ENCODE data around the gene HIF3A. TPM values are rescaled to one million over a fixed set of nuclear protein-coding genes. Genes with fewer than 3 reads are reported as not detected.
A peak's percentile ranks its signal among the peaks of the same experiment; 100 is the strongest.
"Not testable (repeated sequence)": the region's sequence is repeated elsewhere in the genome, so short reads cannot be mapped to it uniquely, and the experiment has no call there.

The HIF3A gene
- total RNA-seq, 2 experiments from 2014 or later: not detected

- H3K36me3 Mint-ChIP-seq (ENCODE audit: low read depth); H3K9me3 Mint-ChIP-seq; intact Hi-C loops (cut with micrococcal nuclease): not testable (repeated sequence)
- Mint-ChIP-seq H3K27me3 (peaks cover 49% of the 10 kb centered on the region), H3K27ac (peak overlapping the region; percentile 70), H3K4me3 (peak overlapping the region; percentile 51), H3K4me1 (ENCODE audit: low read depth) (peaks cover 11% of the 10 kb centered on the region)
- DNase-seq: peak; percentile 86
- peak; percentile 86 for ATAC-seq
- CTCF ChIA-PET: interaction anchor here (0.6 to 9.9 kb wide), 7 partner anchors 18 to 246 kb away, joined by 3 to 92 read pairs (median 5); no protein-coding TSS in a partner anchor
- POLR2A ChIA-PET: interaction anchor here (1.0 kb wide), 1 partner anchor 13 kb away, joined by 5 read pairs; no protein-coding TSS in a partner anchor
Measured at GRCh38 chr19:46262684-46263296, 34.1 kb upstream of the HIF3A start.

- H3K36me3 Mint-ChIP-seq (ENCODE audit: low read depth); POLR2A ChIA-PET; H3K4me3 Mint-ChIP-seq; ATAC-seq; H3K9me3 Mint-ChIP-seq; DNase-seq; H3K27ac Mint-ChIP-seq: not testable (repeated sequence)
- CTCF ChIA-PET: interaction anchor here (0.7 to 9.9 kb wide), 29 partner anchors 10 to 448 kb away, joined by 3 to 92 read pairs (median 5); partner anchors contain the start of genes CCDC61, MYPOP and PGLYRP1
- peaks cover 53% of the 10 kb centered on the region for H3K27me3 Mint-ChIP-seq
- intact Hi-C loops (cut with micrococcal nuclease): loop anchor here (5.0 kb wide), 3 partner anchors 78 to 238 kb away; no protein-coding TSS in a partner anchor
- H3K4me1 Mint-ChIP-seq (ENCODE audit: low read depth): peaks cover 14% of the 10 kb centered on the region
Measured at GRCh38 chr19:46264801-46265200, 32.0 kb upstream of the HIF3A start.

GRCh38 chr19:46265217-46265828, 31.5 kb upstream of the HIF3A start:
- ChIA-PET CTCF (interaction anchor here (0.7 to 9.9 kb wide), 33 partner anchors 10 to 449 kb away, joined by 3 to 92 read pairs (median 4); partner anchors contain the start of genes CCDC61, MYPOP and PGLYRP1), POLR2A (no interaction called here)

GRCh38 chr19:46269101-46269500, 27.7 kb upstream of the HIF3A start:
- no peak for TF ChIP-seq CTCF (IDR thresholded peaks at IDR 0.05)
- Mint-ChIP-seq H3K4me1 (ENCODE audit: low read depth) (peaks cover 15% of the 10 kb centered on the region), H3K27ac (no peak overlapping the region), H3K27me3 (peaks cover 52% of the 10 kb centered on the region), H3K9me3 (no peaks in the 10 kb centered on the region), H3K36me3 (ENCODE audit: low read depth) (no peaks in the 10 kb centered on the region), H3K4me3 (no peak overlapping the region)
- ChIA-PET CTCF (interaction anchor here (2.9 to 9.9 kb wide), 2 partner anchors 190 to 240 kb away, joined by 19 to 92 read pairs; no protein-coding TSS in a partner anchor), POLR2A (interaction anchor here (1.0 kb wide), 1 partner anchor 8 kb away, joined by 3 read pairs; no protein-coding TSS in a partner anchor)
- intact Hi-C loops (cut with micrococcal nuclease): loop anchor here (5.0 kb wide), 3 partner anchors 82 to 242 kb away; no protein-coding TSS in a partner anchor
- no peak for DNase-seq
- no peak for ATAC-seq

More at GRCh38 chr19:46265217-46265828, 31.5 kb upstream of the HIF3A start:
- H3K4me1 Mint-ChIP-seq (ENCODE audit: low read depth): peaks cover 14% of the 10 kb centered on the region
- H3K27ac Mint-ChIP-seq: no peak overlapping the region
- ATAC-seq (peak; percentile 67), DNase-seq (peak; percentile 84)
- no peak overlapping the region for H3K4me3 Mint-ChIP-seq
- H3K27me3 Mint-ChIP-seq: peaks cover 50% of the 10 kb centered on the region
- no peaks in the 10 kb centered on the region for H3K36me3 Mint-ChIP-seq (ENCODE audit: low read depth)
- intact Hi-C loops (cut with micrococcal nuclease): loop anchor here (5.0 kb wide), 3 partner anchors 78 to 238 kb away; no protein-coding TSS in a partner anchor
- H3K9me3 Mint-ChIP-seq: no peaks in the 10 kb centered on the region
- peak; percentile 94 for TF ChIP-seq CTCF (IDR thresholded peaks at IDR 0.05)

- no peaks in the 10 kb centered on the region for H3K9me3 Mint-ChIP-seq
- H3K27me3 Mint-ChIP-seq: peaks cover 44% of the 10 kb centered on the region
- ChIA-PET POLR2A (interaction anchor here (0.6 to 1.4 kb wide), 2 partner anchors 16 to 121 kb away, joined by 3 read pairs; no protein-coding TSS in a partner anchor), CTCF (interaction anchor here (0.9 to 9.9 kb wide), 4 partner anchors 10 to 191 kb away, joined by 3 to 92 read pairs (median 4); no protein-coding TSS in a partner anchor)
- H3K4me3 Mint-ChIP-seq: no peak overlapping the region
- no peaks in the 10 kb centered on the region for H3K36me3 Mint-ChIP-seq (ENCODE audit: low read depth)
- ATAC-seq (no peak), DNase-seq (no peak)
- peaks cover 15% of the 10 kb centered on the region for H3K4me1 Mint-ChIP-seq (ENCODE audit: low read depth)
- TF ChIP-seq CTCF (IDR thresholded peaks at IDR 0.05): no peak
- intact Hi-C loops (cut with micrococcal nuclease): no loop called here
- no peak overlapping the region for H3K27ac Mint-ChIP-seq
Measured at GRCh38 chr19:46270521-46271256, 26.2 kb upstream of the HIF3A start.
